H1 (cell line): Measurements from ENCODE around the gene RAPGEF1. TPM values are rescaled to one million over a fixed set of nuclear protein-coding genes. Genes with fewer than 3 reads are reported as not detected.

Source experiments
- CTCF ChIA-PET: fragments of 300-600 bp; sonication (Branson Sonifier 250); formaldehyde crosslinking; loops from one replicate; lab custom pipeline; 2021; ENCODE audit not compliant: partially characterized antibody; lab: Charles Lee
- POLR2A ChIA-PET: fragments of 300-600 bp; sonication (Branson Sonifier 250); formaldehyde crosslinking; loops from one replicate; lab custom pipeline; 2021; ENCODE audit warnings: inconsistent platforms; ENCODE audit not compliant: partially characterized antibody; lab: Charles Lee
- DNase-seq, 2 experiments: peaks; one replicate each; pipeline versions ENCODE4 v3.0.0 to v3.0.0-alpha.2; 2010 to 2022; ENCODE audit warnings: low spot score in 2 of 2, low read depth in 1 of 2, mixed read lengths in 1 of 2
- FAIRE-seq: peaks from 2 replicates; lab custom pipeline; 2011; peaks lifted over from hg19 to GRCh38; lab: Jason Lieb, UNC
- H2AFZ ChIP-seq: 2 replicates; pipeline ENCODE4 v1.8.1; 2012; ENCODE audit warnings: low read length, inconsistent platforms
- H2AK5ac ChIP-seq: 2 replicates; pipeline ENCODE4 v1.6.1; 2013; ENCODE audit warnings: low read depth, low read length
- H2BK120ac ChIP-seq: replicated peaks from 2 replicates; pipeline ENCODE3; 2013; ENCODE audit warnings: low read depth, low read length, inconsistent platforms
- H2BK12ac ChIP-seq: 2 replicates; pipeline ENCODE4 v1.6.1; 2013; ENCODE audit warnings: low read depth, low read length
- H2BK15ac ChIP-seq: 2 replicates; pipeline ENCODE4 v1.6.1; 2013; ENCODE audit warnings: low read length
- H2BK20ac ChIP-seq: 2 replicates; pipeline ENCODE4 v1.6.1; 2013; ENCODE audit warnings: low read length
- H2BK5ac ChIP-seq: 2 replicates; pipeline ENCODE4 v1.6.1; 2013; ENCODE audit warnings: low read depth, low read length
- H3K14ac ChIP-seq: 2 replicates; pipeline ENCODE4 v1.6.1; 2013; ENCODE audit warnings: inconsistent platforms; ENCODE audit not compliant: insufficient read length
- H3K18ac ChIP-seq: 2 replicates; pipeline ENCODE4 v1.6.1; 2013; ENCODE audit warnings: low read length; ENCODE audit errors: extremely low read depth
- H3K23ac ChIP-seq: 2 replicates; pipeline ENCODE4 v1.6.1; 2013; ENCODE audit warnings: inconsistent platforms; ENCODE audit not compliant: insufficient read length
- H3K23me2 ChIP-seq: 2 replicates; pipeline ENCODE4 v1.6.1; 2013; ENCODE audit warnings: low read depth, low read length
- H3K27ac ChIP-seq: 2 replicates; pipeline ENCODE4 v1.6.1; 2011; ENCODE audit warnings: low read depth, low read length, inconsistent platforms
- H3K27me3 ChIP-seq, 4 experiments: replicated peaks in 1 of 4; 1 replicate in 1 of 4; 2 replicates in 3 of 4; pipeline versions ENCODE4 v1.6.1 to v1.8.1; 2011 to 2013; ENCODE audit warnings: low read length in 3 of 4, mild to moderate bottlenecking in 3 of 4, inconsistent platforms in 2 of 4, mixed read lengths in 2 of 4, moderate library complexity in 1 of 4; ENCODE audit not compliant: control insufficient read depth in 3 of 4, insufficient read depth in 3 of 4; ENCODE audit errors: extremely low read depth in 1 of 4
- H3K36me3 ChIP-seq, 4 experiments: 2 replicates each; pipeline versions ENCODE4 v1.6.1 to v1.8.1; 2011 to 2013; ENCODE audit warnings: mild to moderate bottlenecking in 4 of 4, low read length in 3 of 4, moderate library complexity in 2 of 4, control low read depth in 1 of 4, inconsistent platforms in 1 of 4; ENCODE audit not compliant: insufficient read depth in 4 of 4, control insufficient read depth in 2 of 4
- H3K4ac ChIP-seq: replicated peaks from 2 replicates; pipeline ENCODE3; 2013; ENCODE audit warnings: low read length, low read depth, mixed read lengths, inconsistent platforms; ENCODE audit not compliant: insufficient read length
- H3K4me1 ChIP-seq, 4 experiments: replicated peaks in 1 of 4; 1 replicate in 1 of 4; 2 replicates in 3 of 4; pipeline versions ENCODE4 v1.6.1 to v1.8.1; 2011 to 2013; ENCODE audit warnings: low read length in 3 of 4, inconsistent platforms in 2 of 4, mixed read lengths in 1 of 4; ENCODE audit not compliant: insufficient read depth in 4 of 4, control insufficient read depth in 3 of 4
- H3K4me2 ChIP-seq, 2 experiments: 2 replicates each; pipeline versions ENCODE4 v1.6.1 to v1.8.1; 2011 to 2013; ENCODE audit warnings: low read depth in 2 of 2, low read length in 2 of 2, control low read depth in 1 of 2, inconsistent platforms in 1 of 2, mild to moderate bottlenecking in 1 of 2; ENCODE audit not compliant: insufficient read depth in 1 of 2
- H3K4me3 ChIP-seq, 4 experiments: fragments of 200-600, 300-600 bp in 1 of 4; sonication (generic), shearing (Covaris generic), sonication (Bioruptor Twin) in 1 of 4; 2 replicates each; pipeline versions ENCODE4 v1.5.1 to v1.8.1; 2011 to 2016; ENCODE audit warnings: low read length in 4 of 4, low read depth in 3 of 4, control low read depth in 2 of 4, inconsistent platforms in 2 of 4, mild to moderate bottlenecking in 2 of 4, mixed read lengths in 1 of 4, moderate library complexity in 1 of 4; ENCODE audit not compliant: insufficient read depth in 2 of 4; ENCODE audit errors: extremely low read depth in 1 of 4
- H3K56ac ChIP-seq: replicated peaks from 2 replicates; pipeline ENCODE3; 2013; ENCODE audit warnings: low read depth, mild to moderate bottlenecking, mixed read lengths, low read length, inconsistent platforms; ENCODE audit not compliant: insufficient read length
- H3K79me1 ChIP-seq: 2 replicates; pipeline ENCODE4 v1.6.1; 2013; ENCODE audit warnings: low read depth, low read length, control low read depth
- H3K79me2 ChIP-seq, 2 experiments: 2 replicates each; pipeline versions ENCODE4 v1.6.1 to v1.8.1; 2012 to 2013; ENCODE audit warnings: low read length in 2 of 2, mild to moderate bottlenecking in 2 of 2, inconsistent platforms in 1 of 2; ENCODE audit not compliant: insufficient read depth in 2 of 2, control insufficient read depth in 1 of 2
- H3K9ac ChIP-seq, 4 experiments: replicated peaks in 1 of 4; 1 replicate in 1 of 4; 2 replicates in 3 of 4; pipeline versions ENCODE4 v1.6.1 to v1.8.1; 2011 to 2013; ENCODE audit warnings: low read depth in 3 of 4, low read length in 3 of 4, control low read depth in 2 of 4, mild to moderate bottlenecking in 2 of 4, moderate library complexity in 2 of 4, inconsistent platforms in 1 of 4; ENCODE audit errors: extremely low read depth in 1 of 4
- H3K9me3 ChIP-seq, 2 experiments: 2 replicates each; pipeline versions ENCODE4 v1.6.1 to v1.8.1; 2012 to 2013; ENCODE audit warnings: mild to moderate bottlenecking in 2 of 2, moderate library complexity in 2 of 2, control low read depth in 1 of 2, inconsistent platforms in 1 of 2, low read depth in 1 of 2, low read length in 1 of 2, mixed read lengths in 1 of 2; ENCODE audit not compliant: insufficient read depth in 2 of 2
- H4K20me1 ChIP-seq, 2 experiments: replicated peaks in 1 of 2; 2 replicates each; pipeline versions ENCODE3 to v1.8.1; 2011 to 2013; ENCODE audit warnings: inconsistent platforms in 2 of 2, low read length in 2 of 2, mild to moderate bottlenecking in 1 of 2; ENCODE audit not compliant: insufficient read depth in 2 of 2, control insufficient read depth in 1 of 2
- H4K5ac ChIP-seq: 2 replicates; pipeline ENCODE4 v1.6.1; 2013; ENCODE audit warnings: low read length, low read depth, mixed read lengths, inconsistent platforms; ENCODE audit not compliant: insufficient read length
- H4K8ac ChIP-seq: 2 replicates; pipeline ENCODE4 v1.8.0; 2013; ENCODE audit warnings: mild to moderate bottlenecking, moderate library complexity, low read length, inconsistent platforms; ENCODE audit not compliant: insufficient read depth; ENCODE audit errors: extremely low read depth
- H4K91ac ChIP-seq: replicated peaks from 2 replicates; pipeline ENCODE3; 2013; ENCODE audit warnings: low read length, mixed read lengths, inconsistent platforms; ENCODE audit not compliant: insufficient read length
- KDM5A ChIP-seq: fragments of 200-600 bp; IDR thresholded peaks from 2 replicates; pipeline ENCODE4 v1.7.1; 2012; ENCODE audit warnings: mild to moderate bottlenecking, low read length, inconsistent platforms, mixed read lengths
- MAFK ChIP-seq: IDR thresholded peaks from 2 replicates; pipeline ENCODE4 v1.6.1; 2012; ENCODE audit warnings: low read depth, mild to moderate bottlenecking, improper control_type of control experiment, low read length
- SUZ12 ChIP-seq: fragments of 200-600 bp; sonication (generic); IDR thresholded peaks from 2 replicates; pipeline ENCODE4 v1.6.1; 2012; ENCODE audit warnings: mild to moderate bottlenecking, inconsistent platforms, low read length, moderate library complexity, mixed read lengths
- TCF12 ChIP-seq: IDR thresholded peaks from 2 replicates; pipeline ENCODE4 v1.6.1; 2011; ENCODE audit warnings: low read depth, mild to moderate bottlenecking, low read length
- TEAD4 ChIP-seq: IDR thresholded peaks from 2 replicates; pipeline ENCODE4 v1.6.1; 2012; ENCODE audit warnings: low read depth, low read length, inconsistent platforms, mixed read lengths
- WGBS, 2 experiments: shearing (Covaris generic) in 1 of 2; methylation state at CpG; one replicate each; pipeline versions ENCODE4 v1.1.6 to v1.1.7; 2013 to 2015; ENCODE audit warnings: low lambda C conversion rate in 2 of 2, mixed read lengths in 2 of 2, inconsistent platforms in 1 of 2, low coverage in 1 of 2, missing lambda C conversion rate in 1 of 2; ENCODE audit not compliant: insufficient replicate concordance in 2 of 2, insufficient coverage in 1 of 2, insufficient read length in 1 of 2; ENCODE audit errors: extremely low coverage in 1 of 2, missing lambda C conversion rate in 1 of 2; 5-methylcytosine and 5-hydroxymethylcytosine counted together
- polyA plus RNA-seq, 7 experiments: library from polyadenylated mRNA; depleted of rRNA in 3 of 7; stranded (reverse) in 5 of 7; unstranded in 2 of 7; fragments of >200 nt in 5 of 7; fragments of 200-250 nt in 2 of 7; gene quantifications; 1 replicate in 5 of 7; 2 replicates in 1 of 7; 4 replicates in 1 of 7; pipeline versions ENCODE4 v1.2.1 to v1.2.3, GENCODE V29; 2011 to 2013; ENCODE audit warnings: missing spikeins in 2 of 7, mixed read lengths in 2 of 7
- total RNA-seq: library from RNA; stranded (reverse); fragmentation: NEBNext Ultra II Directional; extraction: Animal tissue kit (Norgen Biotek cat#: 25700); gene quantifications from 2 replicates; pipeline ENCODE4 v1.2.1, GENCODE V29; 2021

The RAPGEF1 gene
- total and polyA plus RNA-seq, 2 of the 8 experiments (the other 6 are each of a cell fraction or from before 2014, with no cell fraction given), result 29.7 to 78.9 TPM

- H2BK20ac ChIP-seq, result no peak overlapping the region
- WGBS, 2 experiments, result 58% methylated on average over 4 of the region's 4 CpGs; no CpG with 5 or more reads in 1 of the 2 experiments
Observed at GRCh38 chr9:131698618-131698985, 41.3 kb downstream of the RAPGEF1 start.

More at GRCh38 chr9:131698618-131698985, 41.3 kb downstream of the RAPGEF1 start:
- Histone ChIP-seq H3K27ac (no peak overlapping the region), H4K91ac (no peak overlapping the region), H3K4me3 (no peak overlapping the region), H3K14ac (no peak overlapping the region), H4K5ac (no peak overlapping the region), H2BK5ac (peak overlapping the region; percentile 8; the same call in 1 of the 2 replicates), H3K18ac (no peak overlapping the region), H4K8ac (no peak overlapping the region), H3K4me2 (no peak overlapping the region), H2BK15ac (no peak overlapping the region), H3K23me2 (no peaks in the 10 kb centered on the region), H3K27me3 (no peaks in the 10 kb centered on the region), H2AFZ (no peak overlapping the region), H2BK120ac (no peak overlapping the region), H3K79me1 (peaks cover 4% of the 10 kb centered on the region), H3K9ac (no peak overlapping the region), H3K4me1 (peaks cover 16 to 45% (median 33%) of the 10 kb centered on the region in 4 experiments), H3K56ac (no peak overlapping the region), H3K79me2 (peaks cover 3 to 64% of the 10 kb centered on the region in 2 experiments; a peak in 2 of 4 replicates), H4K20me1 (peaks cover 0 to 8% of the 10 kb centered on the region in 2 experiments), H2BK12ac (no peak overlapping the region), H3K36me3 (no peaks in the 10 kb centered on the region), H2AK5ac (no peak overlapping the region), H3K9me3 (no peaks in the 10 kb centered on the region), H3K23ac (no peak overlapping the region), H3K4ac (no peak overlapping the region)
- ChIA-PET POLR2A (interaction anchor here (0.9 to 1.1 kb wide), 2 partner anchors 23 to 173 kb away, joined by 4 read pairs; no protein-coding TSS in a partner anchor), CTCF (interaction anchor here (0.6 to 3.9 kb wide), 9 partner anchors 10 to 794 kb away, joined by 3 to 17 read pairs (median 3); no protein-coding TSS in a partner anchor)
- no peak for FAIRE-seq
- no peak for TF ChIP-seq KDM5A
- TF ChIP-seq MAFK, result no peak
- no peak for TF ChIP-seq SUZ12
- no peak for TF ChIP-seq TEAD4
- no peak for TF ChIP-seq TCF12
- no peak for DNase-seq
